ENCODE results near the gene MGP.

MGP gene

DNA sequence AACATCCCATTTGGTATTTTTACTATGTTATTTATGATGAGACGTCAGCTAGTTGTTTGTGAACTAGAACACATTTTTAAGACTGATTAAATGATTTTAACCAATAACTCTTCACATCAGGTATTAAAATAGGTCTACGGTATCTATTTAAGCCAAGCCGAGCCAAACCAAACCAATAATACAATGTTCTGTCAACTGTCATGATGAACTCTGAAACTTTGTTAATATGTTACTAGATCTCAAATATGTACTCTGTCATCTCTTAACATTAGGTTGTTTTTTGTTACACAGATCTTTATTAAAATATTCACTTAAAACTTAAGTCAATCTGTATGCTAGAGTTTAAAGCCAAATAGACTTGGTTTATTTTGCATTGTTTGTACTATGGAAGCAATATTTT lies 43.3 kb downstream of the MGP start:
- H3K79me2 ChIP-seq (ENCODE audit: low read length), result no peaks in the 10 kb centered on the region
- H3K9ac ChIP-seq (ENCODE audit: low read length), result no peak overlapping the region
- H2AFZ ChIP-seq (ENCODE audit: low read length), result no peak overlapping the region
- DNase-seq, result no peak
- no peaks in the 10 kb centered on the region for H3K36me3 ChIP-seq (replicated peaks; ENCODE audit: insufficient read depth, low read length)
- H3K4me3 ChIP-seq (ENCODE audit: low read length), result no peak overlapping the region
- no peaks in the 10 kb centered on the region for H3K9me2 ChIP-seq (replicated peaks; ENCODE audit: insufficient read depth, low read length)
- TF ChIP-seq EZH2 (optimal IDR thresholded peaks at IDR 0.05; ENCODE audit: low read depth, low read length), result no peak
- TF ChIP-seq, protein P1, sequence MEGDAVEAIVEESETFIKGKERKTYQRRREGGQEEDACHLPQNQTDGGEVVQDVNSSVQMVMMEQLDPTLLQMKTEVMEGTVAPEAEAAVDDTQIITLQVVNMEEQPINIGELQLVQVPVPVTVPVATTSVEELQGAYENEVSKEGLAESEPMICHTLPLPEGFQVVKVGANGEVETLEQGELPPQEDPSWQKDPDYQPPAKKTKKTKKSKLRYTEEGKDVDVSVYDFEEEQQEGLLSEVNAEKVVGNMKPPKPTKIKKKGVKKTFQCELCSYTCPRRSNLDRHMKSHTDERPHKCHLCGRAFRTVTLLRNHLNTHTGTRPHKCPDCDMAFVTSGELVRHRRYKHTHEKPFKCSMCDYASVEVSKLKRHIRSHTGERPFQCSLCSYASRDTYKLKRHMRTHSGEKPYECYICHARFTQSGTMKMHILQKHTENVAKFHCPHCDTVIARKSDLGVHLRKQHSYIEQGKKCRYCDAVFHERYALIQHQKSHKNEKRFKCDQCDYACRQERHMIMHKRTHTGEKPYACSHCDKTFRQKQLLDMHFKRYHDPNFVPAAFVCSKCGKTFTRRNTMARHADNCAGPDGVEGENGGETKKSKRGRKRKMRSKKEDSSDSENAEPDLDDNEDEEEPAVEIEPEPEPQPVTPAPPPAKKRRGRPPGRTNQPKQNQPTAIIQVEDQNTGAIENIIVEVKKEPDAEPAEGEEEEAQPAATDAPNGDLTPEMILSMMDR (IDR thresholded peaks at IDR 0.05; ENCODE audit: low read length), result no peak
- TF ChIP-seq EZH2phosphoT487 (IDR thresholded peaks at IDR 0.05; ENCODE audit: low read length), result no peak
- no peaks in the 10 kb centered on the region for H3K4me1 ChIP-seq (ENCODE audit: low read length)
- no peak overlapping the region for H3K4me2 ChIP-seq (ENCODE audit: low read depth, low read length)
- H3K27me3 ChIP-seq (replicated peaks; ENCODE audit: insufficient read depth, low read length), result no peaks in the 10 kb centered on the region
- H3F3A ChIP-seq (ENCODE audit: insufficient read depth, low read length), result no peaks in the 10 kb centered on the region
- H3K9me3 ChIP-seq (replicated peaks; ENCODE audit: insufficient read depth, low read length), result no peaks in the 10 kb centered on the region
- H4K20me1 ChIP-seq (ENCODE audit: insufficient read depth, low read length), result no peaks in the 10 kb centered on the region
- no peak overlapping the region for H3K27ac ChIP-seq (ENCODE audit: low read length)

- Histone ChIP-seq H3K4me2 (ENCODE audit: low read depth, low read length) (no peak overlapping the region), H3K4me3 (ENCODE audit: low read length) (no peak overlapping the region)
These were observed 43.9 kb downstream of the MGP start for GRCh38 chr12:14841761-14842160.

DNA sequence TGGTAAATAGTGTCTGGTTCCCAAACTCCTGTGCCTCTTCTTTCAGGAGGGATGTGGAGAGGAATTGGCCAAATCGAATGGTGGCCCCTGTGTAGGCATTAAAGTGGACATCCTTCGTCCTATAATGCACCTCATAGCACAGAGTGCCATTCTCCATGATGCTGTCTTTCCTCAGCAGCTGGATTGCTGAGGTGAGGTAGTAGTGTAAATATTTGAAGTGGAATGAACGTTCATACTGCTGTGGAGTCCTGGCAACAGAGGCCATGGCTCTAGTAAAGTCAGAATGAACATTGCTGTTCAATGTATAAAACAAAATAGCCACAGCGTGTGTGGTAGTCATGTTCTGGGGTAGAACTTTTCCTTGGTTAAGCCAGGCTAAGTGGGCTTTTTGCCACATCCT lies 45.0 kb downstream of the MGP start:
- Histone ChIP-seq H3K9me3 (replicated peaks; ENCODE audit: insufficient read depth, low read length) (no peaks in the 10 kb centered on the region), H3F3A (ENCODE audit: insufficient read depth, low read length) (no peaks in the 10 kb centered on the region), H2AFZ (ENCODE audit: low read length) (no peak overlapping the region), H3K4me1 (ENCODE audit: low read length) (no peaks in the 10 kb centered on the region), H3K79me2 (ENCODE audit: low read length) (no peaks in the 10 kb centered on the region), H3K9me2 (replicated peaks; ENCODE audit: insufficient read depth, low read length) (no peaks in the 10 kb centered on the region), H3K27me3 (replicated peaks; ENCODE audit: insufficient read depth, low read length) (no peaks in the 10 kb centered on the region), H3K36me3 (replicated peaks; ENCODE audit: insufficient read depth, low read length) (no peaks in the 10 kb centered on the region), H3K4me2 (ENCODE audit: low read depth, low read length) (no peak overlapping the region), H3K4me3 (ENCODE audit: low read length) (no peak overlapping the region), H3K9ac (ENCODE audit: low read length) (no peak overlapping the region), H4K20me1 (ENCODE audit: insufficient read depth, low read length) (no peaks in the 10 kb centered on the region), H3K27ac (ENCODE audit: low read length) (no peak overlapping the region)
- TF ChIP-seq EZH2 (optimal IDR thresholded peaks at IDR 0.05; ENCODE audit: low read depth, low read length) (no peak), EZH2phosphoT487 (IDR thresholded peaks at IDR 0.05; ENCODE audit: low read length) (no peak)
- TF ChIP-seq, protein P1 (IDR thresholded peaks at IDR 0.05; ENCODE audit: low read length), result no peak
- DNase-seq, result no peak

More at GRCh38 chr12:14841761-14842160, 43.9 kb downstream of the MGP start:
- no peak for TF ChIP-seq EZH2phosphoT487 (IDR thresholded peaks at IDR 0.05; ENCODE audit: low read length)
- TF ChIP-seq, protein P1 (IDR thresholded peaks at IDR 0.05; ENCODE audit: low read length), result no peak
- TF ChIP-seq EZH2 (optimal IDR thresholded peaks at IDR 0.05; ENCODE audit: low read depth, low read length), result no peak
- no peak for DNase-seq
- H3F3A ChIP-seq (ENCODE audit: insufficient read depth, low read length), result no peaks in the 10 kb centered on the region
- H3K27me3 ChIP-seq (replicated peaks; ENCODE audit: insufficient read depth, low read length), result no peaks in the 10 kb centered on the region
- no peak overlapping the region for H3K27ac ChIP-seq (ENCODE audit: low read length)
- H3K9me2 ChIP-seq (replicated peaks; ENCODE audit: insufficient read depth, low read length), result no peaks in the 10 kb centered on the region
- no peaks in the 10 kb centered on the region for H3K4me1 ChIP-seq (ENCODE audit: low read length)
- H3K9ac ChIP-seq (ENCODE audit: low read length), result no peak overlapping the region
- no peaks in the 10 kb centered on the region for H3K9me3 ChIP-seq (replicated peaks; ENCODE audit: insufficient read depth, low read length)
- H3K36me3 ChIP-seq (replicated peaks; ENCODE audit: insufficient read depth, low read length), result no peaks in the 10 kb centered on the region
- H2AFZ ChIP-seq (ENCODE audit: low read length), result no peak overlapping the region
- H4K20me1 ChIP-seq (ENCODE audit: insufficient read depth, low read length), result no peaks in the 10 kb centered on the region
- no peaks in the 10 kb centered on the region for H3K79me2 ChIP-seq (ENCODE audit: low read length)
